Kidney glomerular epithelial cell (primary cell): ENCODE data around the gene TNFSF12.

ENCODE experiments used
- DNase-seq: peaks from one replicate; lab custom pipeline; 2025; lab: John Stamatoyannopoulos, UW

The TNFSF12 gene

DNA sequence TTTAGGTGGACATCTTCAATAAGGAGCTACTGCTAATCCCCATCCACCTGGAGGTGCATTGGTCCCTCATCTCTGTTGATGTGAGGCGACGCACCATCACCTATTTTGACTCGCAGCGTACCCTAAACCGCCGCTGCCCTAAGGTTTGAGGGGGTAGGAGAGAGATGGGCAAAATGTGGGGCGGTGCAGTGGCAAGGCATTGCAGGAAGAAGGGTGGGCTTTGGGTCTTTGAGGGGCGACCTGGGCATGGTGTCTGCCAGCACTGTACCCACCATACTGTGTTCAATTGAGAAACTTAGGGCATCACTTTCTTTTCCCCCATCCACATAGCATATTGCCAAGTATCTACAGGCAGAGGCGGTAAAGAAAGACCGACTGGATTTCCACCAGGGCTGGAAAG lies 21.5 kb downstream of the TNFSF12 start:
- no peak for DNase-seq

GRCh38 chr17:7572338-7572587 lies 23.4 kb downstream of the TNFSF12 start:
- no peak for DNase-seq

GRCh38 chr17:7572588-7573323 lies 23.9 kb downstream of the TNFSF12 start:
- peak; percentile 97 for DNase-seq

GRCh38 chr17:7573324-7574080 lies 24.6 kb downstream of the TNFSF12 start:
- peak; percentile 83 for DNase-seq

DNA sequence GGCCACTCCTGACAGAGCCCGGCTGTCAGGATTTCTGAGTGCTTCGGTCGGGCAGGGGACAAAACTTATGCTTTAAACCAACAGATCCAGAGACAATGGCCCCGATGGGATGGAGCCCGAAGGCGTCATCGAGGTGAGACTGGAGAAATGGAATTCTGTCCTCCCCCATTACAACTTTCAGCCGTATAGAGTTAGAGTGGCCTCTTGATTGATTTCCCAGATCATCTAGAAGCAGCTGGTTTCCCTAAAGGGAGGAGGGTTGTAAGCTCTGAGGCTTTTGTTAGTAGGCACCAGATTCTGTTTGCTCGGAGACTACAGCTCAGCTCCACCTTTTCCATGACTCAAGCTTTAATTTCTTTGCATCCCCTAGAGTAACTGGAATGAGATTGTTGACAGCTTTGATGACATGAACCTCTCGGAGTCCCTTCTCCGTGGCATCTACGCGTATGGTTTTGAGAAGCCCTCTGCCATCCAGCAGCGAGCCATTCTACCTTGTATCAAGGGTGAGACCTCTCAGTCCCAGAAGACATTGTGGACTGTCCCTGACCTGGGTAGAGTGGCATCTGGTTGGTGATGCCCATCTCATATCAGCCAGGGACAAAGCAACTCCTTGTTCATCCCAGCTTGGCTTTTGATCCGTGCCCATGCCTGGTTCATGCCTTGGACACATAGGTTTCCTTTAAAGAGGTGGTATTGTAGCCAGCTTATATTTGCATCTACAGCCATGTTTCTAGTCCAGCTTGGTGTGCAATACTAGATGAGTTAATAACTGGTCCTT lies 25.5 kb downstream of the TNFSF12 start:
- DNase-seq: no peak

DNA sequence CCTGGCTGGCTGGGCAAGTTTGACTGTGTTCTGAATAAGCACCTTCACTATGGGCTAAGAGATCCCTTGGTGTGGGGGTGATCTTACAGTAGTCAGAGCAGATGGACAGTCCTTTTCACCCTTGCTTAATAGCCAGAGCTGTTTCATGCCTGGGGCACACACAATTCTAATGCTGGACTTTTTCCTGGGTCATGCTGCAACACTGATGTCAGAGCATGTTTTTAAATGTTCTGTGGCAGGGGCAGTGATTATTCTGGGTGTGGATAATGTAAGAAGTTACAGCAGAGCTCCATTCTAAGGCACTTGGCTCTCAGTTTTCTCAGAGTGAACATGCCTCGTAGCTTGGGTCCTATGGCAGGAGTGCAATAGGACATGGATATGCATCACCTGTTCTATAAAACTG lies 26.6 kb downstream of the TNFSF12 start:
- DNase-seq: no peak

DNA sequence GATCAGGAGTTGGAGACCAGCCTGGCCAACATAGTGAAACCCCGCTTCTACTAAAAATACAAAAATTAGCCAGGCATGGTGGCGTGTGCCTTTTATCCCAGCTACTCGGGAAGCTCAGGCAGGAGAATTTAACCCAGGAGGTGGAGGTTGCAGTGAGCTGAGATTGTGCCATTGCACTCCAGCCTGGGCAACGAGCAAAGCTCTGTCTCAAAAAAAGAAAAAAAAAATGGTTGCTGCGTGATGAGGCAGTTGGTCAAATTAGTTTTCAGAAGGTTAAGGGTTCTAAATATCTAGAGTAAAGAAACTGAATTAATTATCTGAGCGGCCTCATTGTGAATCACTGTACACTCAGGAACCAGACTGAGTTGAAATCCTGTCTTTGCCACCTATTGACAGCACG lies 27.1 kb downstream of the TNFSF12 start:
- no peak for DNase-seq

- DNase-seq: no peak
Measured at GRCh38 chr17:7576432-7576937, 27.6 kb downstream of the TNFSF12 start.

GRCh38 chr17:7577327-7578199 lies 28.7 kb downstream of the TNFSF12 start:
- DNase-seq: no peak

DNA sequence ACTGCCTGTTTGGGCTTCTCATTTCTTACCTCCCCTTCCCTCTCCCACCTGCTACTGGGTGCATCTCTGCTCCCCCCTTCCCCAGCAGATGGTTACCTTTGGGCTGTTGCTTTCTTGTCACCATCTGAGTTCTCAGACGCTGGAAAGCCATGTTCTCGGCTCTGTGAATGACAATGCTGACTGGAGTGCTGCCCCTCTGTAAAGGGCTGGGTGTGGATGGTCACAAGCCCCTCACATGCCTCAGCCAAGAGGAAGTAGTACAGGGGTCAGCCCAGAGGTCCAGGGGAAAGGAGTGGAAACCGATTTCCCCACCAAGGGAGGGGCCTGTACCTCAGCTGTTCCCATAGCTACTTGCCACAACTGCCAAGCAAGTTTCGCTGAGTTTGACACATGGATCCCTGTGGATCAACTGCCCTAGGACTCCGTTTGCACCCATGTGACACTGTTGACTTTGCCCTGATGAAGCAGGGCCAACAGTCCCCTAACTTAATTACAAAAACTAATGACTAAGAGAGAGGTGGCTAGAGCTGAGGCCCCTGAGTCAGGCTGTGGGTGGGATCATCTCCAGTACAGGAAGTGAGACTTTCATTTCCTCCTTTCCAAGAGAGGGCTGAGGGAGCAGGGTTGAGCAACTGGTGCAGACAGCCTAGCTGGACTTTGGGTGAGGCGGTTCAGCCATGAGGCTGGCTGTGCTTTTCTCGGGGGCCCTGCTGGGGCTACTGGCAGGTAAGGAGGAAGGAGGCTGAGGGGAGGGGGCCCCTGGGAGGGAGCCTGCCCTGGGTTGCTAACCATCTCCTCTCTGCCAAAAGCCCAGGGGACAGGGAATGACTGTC lies 30.4 kb downstream of the TNFSF12 start, which contains the start of gene CD68:
TSS of gene CD68 (plus strand) at position 638 of the 833 bp plus-strand sequence. CDS start at position 678, 40 bp downstream.
- peak; percentile 49 for DNase-seq

DNA sequence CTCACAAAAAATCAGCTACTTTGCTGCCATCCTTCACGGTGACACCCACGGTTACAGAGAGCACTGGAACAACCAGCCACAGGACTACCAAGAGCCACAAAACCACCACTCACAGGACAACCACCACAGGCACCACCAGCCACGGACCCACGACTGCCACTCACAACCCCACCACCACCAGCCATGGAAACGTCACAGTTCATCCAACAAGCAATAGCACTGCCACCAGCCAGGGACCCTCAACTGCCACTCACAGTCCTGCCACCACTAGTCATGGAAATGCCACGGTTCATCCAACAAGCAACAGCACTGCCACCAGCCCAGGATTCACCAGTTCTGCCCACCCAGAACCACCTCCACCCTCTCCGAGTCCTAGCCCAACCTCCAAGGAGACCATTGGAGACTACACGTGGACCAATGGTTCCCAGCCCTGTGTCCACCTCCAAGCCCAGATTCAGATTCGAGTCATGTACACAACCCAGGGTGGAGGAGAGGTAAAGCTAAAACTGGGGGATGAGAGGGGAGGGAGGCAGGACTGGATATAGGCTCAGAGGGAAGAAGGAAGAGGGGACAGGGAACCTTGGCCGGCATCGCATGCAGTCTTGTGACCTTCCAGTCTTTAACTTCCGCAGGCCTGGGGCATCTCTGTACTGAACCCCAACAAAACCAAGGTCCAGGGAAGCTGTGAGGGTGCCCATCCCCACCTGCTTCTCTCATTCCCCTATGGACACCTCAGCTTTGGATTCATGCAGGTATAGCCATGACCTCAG lies 31.2 kb downstream of the TNFSF12 start:
- no peak for DNase-seq

GRCh38 chr17:7580604-7581575 lies 32.0 kb downstream of the TNFSF12 start:
- DNase-seq: no peak

DNA sequence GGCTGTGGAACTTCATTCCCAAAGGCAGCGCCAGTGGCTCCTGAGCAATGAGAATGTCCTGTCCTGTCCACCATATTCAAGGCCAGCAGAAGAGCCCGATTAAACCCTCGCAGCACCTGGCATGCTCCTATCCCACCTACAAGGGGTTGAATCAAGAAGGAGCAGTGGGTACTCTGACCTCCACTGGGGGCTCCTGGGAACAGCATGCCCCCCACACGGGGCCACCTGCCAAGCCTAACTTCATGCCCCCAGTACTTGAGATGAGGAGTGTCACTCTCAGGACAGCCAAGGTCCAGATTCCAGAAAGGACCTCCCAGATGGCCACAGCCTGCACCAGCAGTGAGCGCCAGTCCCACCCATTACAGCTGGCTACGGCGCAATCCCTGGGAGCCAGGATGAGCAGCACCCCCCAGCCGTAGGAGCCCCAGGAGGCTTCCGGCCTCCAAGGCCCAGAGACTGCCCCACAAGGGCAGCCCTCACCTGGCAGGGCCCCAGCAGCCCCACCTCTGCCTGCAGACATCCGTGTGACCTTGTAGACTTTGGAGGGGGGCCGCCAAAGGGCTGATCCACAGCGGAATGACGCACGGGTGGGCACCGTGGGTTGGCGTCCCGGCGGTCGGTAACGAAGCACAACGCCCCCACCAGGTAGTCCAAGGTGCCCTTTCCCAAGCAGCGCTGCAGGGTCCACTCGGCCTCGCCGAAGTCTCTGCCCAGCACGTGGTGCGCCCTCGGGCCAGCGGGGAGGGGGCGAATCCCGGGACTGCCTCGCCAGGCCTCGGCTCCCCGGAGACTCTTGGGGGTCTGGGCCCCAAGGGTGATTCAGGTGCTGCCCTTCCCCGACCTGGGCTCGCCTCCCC lies 33.8 kb downstream of the TNFSF12 start:
- DNase-seq: no peak

DNA sequence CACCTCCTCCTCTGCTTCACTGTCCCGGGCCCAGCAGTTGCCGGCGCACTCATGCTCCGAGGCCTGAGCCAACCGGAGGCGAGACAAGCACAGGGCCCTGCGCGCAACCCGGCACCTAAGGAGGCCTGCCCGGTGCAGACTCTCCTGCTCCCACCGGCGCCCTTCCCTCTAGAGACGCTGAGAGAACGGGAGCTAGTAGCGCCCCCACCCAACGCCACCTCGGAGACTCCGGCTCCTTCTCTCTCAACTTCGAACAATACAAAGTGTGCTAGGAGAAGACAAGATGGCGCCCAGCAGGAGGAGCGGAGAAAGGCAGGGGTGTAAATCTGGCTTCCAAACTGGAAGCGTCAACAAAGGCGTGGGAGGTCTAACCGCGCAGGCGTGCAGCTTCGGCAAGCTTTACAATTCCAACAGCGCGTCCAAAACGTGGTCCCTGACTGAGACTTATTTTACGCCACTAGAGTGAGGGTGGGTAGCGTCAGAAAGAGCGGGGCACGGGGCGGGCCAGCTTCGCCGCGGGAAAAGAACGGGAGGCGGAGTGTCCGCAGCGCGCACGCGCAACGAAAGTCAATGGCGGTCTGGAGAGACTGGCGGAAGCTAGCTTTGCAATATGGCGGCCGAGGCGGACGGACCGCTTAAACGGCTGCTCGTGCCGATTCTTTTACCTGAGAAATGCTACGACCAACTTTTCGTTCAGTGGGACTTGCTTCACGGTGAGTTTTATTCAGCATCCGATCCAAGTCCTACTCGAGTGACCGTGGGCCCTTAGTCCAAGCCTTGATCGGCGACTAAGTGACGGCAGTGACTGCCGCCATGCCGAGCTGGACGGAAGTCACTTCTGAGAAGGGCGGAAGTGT lies 34.6 kb downstream of the TNFSF12 start, which contains the start of gene MPDU1:
TSS of gene MPDU1 (plus strand) at position 600 of the 857 bp plus-strand sequence. CDS start at position 611, 11 bp downstream.
- DNase-seq: peak; percentile 98

DNA sequence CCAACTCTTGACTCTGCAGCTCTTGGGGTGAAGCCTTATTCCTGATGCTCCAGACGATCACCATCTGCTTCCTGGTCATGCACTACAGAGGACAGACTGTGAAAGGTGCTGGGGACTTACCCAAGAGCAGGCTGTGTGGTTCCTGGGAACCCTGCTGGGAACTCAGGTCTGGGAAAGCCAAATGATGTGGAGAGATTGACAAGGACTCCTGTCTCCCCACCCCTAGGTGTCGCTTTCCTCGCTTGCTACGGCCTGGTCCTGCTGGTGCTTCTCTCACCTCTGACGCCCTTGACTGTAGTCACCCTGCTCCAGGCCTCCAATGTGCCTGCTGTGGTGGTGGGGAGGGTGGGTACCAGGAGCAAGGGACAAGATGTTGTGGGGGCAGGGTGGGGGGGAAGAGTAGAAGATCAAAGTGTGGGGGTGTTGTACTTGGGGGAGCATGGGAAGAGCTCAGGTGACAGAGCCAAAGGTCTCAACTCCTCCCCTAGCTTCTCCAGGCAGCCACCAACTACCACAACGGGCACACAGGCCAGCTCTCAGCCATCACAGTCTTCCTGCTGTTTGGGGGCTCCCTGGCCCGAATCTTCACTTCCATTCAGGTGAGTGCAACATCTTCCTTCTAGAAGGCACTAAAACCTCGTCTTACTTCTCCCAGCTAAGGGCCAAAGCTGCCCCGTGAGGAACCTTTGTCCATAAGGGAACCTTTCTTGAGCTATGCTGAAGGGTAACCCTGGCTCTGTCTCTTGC lies 38.0 kb downstream of the TNFSF12 start:
- DNase-seq: no peak
